Rectal smooth muscle tissue (tissue), 1 donor: Measurements from ENCODE around the gene MORC3.
"Not testable (repeated sequence)": the region's sequence is repeated elsewhere in the genome, so short reads cannot be mapped to it uniquely, and the experiment has no call there.

Source experiments
- H3K27ac ChIP-seq: one replicate; pipeline ENCODE4 v1.7.0; 2013; ENCODE audit warnings: low read depth, low read length, inconsistent platforms
- H3K27me3 ChIP-seq: one replicate; pipeline ENCODE4 v1.7.0; 2013; ENCODE audit warnings: low read length; ENCODE audit not compliant: control insufficient read depth, insufficient read depth
- H3K36me3 ChIP-seq: one replicate; pipeline ENCODE4 v1.7.0; 2013; ENCODE audit warnings: low read length; ENCODE audit not compliant: control insufficient read depth, insufficient read depth
- H3K4me1 ChIP-seq: one replicate; pipeline ENCODE4 v1.7.0; 2013; ENCODE audit warnings: low read length; ENCODE audit not compliant: control insufficient read depth, insufficient read depth
- H3K4me3 ChIP-seq: one replicate; pipeline ENCODE4 v1.7.0; 2013; ENCODE audit warnings: low read length
- H3K9ac ChIP-seq: one replicate; pipeline ENCODE4 v1.7.0; 2013; ENCODE audit warnings: low read length

Gene MORC3

GRCh38 chr21:36313446-36313845 lies 6.6 kb upstream of the MORC3 start:
- not testable (repeated sequence) for H3K4me1 ChIP-seq

GRCh38 chr21:36316045-36316444 lies 4.0 kb upstream of the MORC3 start:
- H3K9ac ChIP-seq, H3K27ac ChIP-seq, H3K36me3 ChIP-seq, H3K4me3 ChIP-seq, H3K27me3 ChIP-seq, H3K4me1 ChIP-seq: not testable (repeated sequence)

More at GRCh38 chr21:36313446-36313845, 6.6 kb upstream of the MORC3 start:
- not testable (repeated sequence) for H3K36me3 ChIP-seq, H3K27me3 ChIP-seq, H3K27ac ChIP-seq, H3K4me3 ChIP-seq, H3K9ac ChIP-seq

- H3K4me3 ChIP-seq: no peak overlapping the region
- H3K27me3 ChIP-seq: no peaks in the 10 kb centered on the region
- peaks cover 5% of the 10 kb centered on the region for H3K4me1 ChIP-seq
- H3K36me3 ChIP-seq: no peaks in the 10 kb centered on the region
- no peak overlapping the region for H3K9ac ChIP-seq
- no peak overlapping the region for H3K27ac ChIP-seq
Observed at GRCh38 chr21:36316872-36317484, 3.0 kb upstream of the MORC3 start.

- Histone ChIP-seq H3K4me3 (peak overlapping the region; percentile 69), H3K27ac (peak overlapping the region; percentile 91)
- not testable (repeated sequence) for H3K4me1 ChIP-seq, H3K27me3 ChIP-seq, H3K36me3 ChIP-seq, H3K9ac ChIP-seq
Observed at GRCh38 chr21:36319406-36319766, 611 bp upstream of the MORC3 start.

GRCh38 chr21:36320421-36321324 lies 676 bp downstream of the MORC3 start:
- Histone ChIP-seq H3K4me3 (peak overlapping the region; percentile 81), H3K27ac (peak overlapping the region; percentile 97), H3K9ac (peak overlapping the region; percentile 53), H3K36me3 (no peaks in the 10 kb centered on the region), H3K27me3 (no peaks in the 10 kb centered on the region), H3K4me1 (peaks cover 7% of the 10 kb centered on the region)

GRCh38 chr21:36321325-36322082 lies 1.5 kb downstream of the MORC3 start:
- H3K27me3 ChIP-seq: no peaks in the 10 kb centered on the region
- peak overlapping the region; percentile 81 for H3K4me3 ChIP-seq
- H3K36me3 ChIP-seq: no peaks in the 10 kb centered on the region
- H3K9ac ChIP-seq: peak overlapping the region; percentile 0
- peaks cover 7% of the 10 kb centered on the region for H3K4me1 ChIP-seq
- peak overlapping the region; percentile 97 for H3K27ac ChIP-seq

GRCh38 chr21:36322083-36322424 lies 2.1 kb downstream of the MORC3 start:
- peak overlapping the region; percentile 97 for H3K27ac ChIP-seq
- no peaks in the 10 kb centered on the region for H3K36me3 ChIP-seq
- peak overlapping the region; percentile 81 for H3K4me3 ChIP-seq
- peaks cover 7% of the 10 kb centered on the region for H3K4me1 ChIP-seq
- H3K27me3 ChIP-seq: no peaks in the 10 kb centered on the region
- no peak overlapping the region for H3K9ac ChIP-seq

GRCh38 chr21:36323032-36323431 lies 3.0 kb downstream of the MORC3 start:
- Histone ChIP-seq H3K36me3 (no peaks in the 10 kb centered on the region), H3K27me3 (no peaks in the 10 kb centered on the region), H3K4me1 (peaks cover 7% of the 10 kb centered on the region), H3K9ac (no peak overlapping the region), H3K4me3 (no peak overlapping the region), H3K27ac (no peak overlapping the region)

- no peaks in the 10 kb centered on the region for H3K36me3 ChIP-seq
- H3K9ac ChIP-seq: no peak overlapping the region
- H3K4me1 ChIP-seq: peaks cover 7% of the 10 kb centered on the region
- no peak overlapping the region for H3K4me3 ChIP-seq
- no peak overlapping the region for H3K27ac ChIP-seq
- H3K27me3 ChIP-seq: no peaks in the 10 kb centered on the region
Observed at GRCh38 chr21:36325373-36326010, 5.5 kb downstream of the MORC3 start.

GRCh38 chr21:36330904-36331303 lies 10.9 kb downstream of the MORC3 start:
- H3K27me3 ChIP-seq: no peaks in the 10 kb centered on the region
- H3K4me1 ChIP-seq: peaks cover 4% of the 10 kb centered on the region
- peaks cover 4% of the 10 kb centered on the region for H3K36me3 ChIP-seq
- no peak overlapping the region for H3K27ac ChIP-seq
- H3K4me3 ChIP-seq: no peak overlapping the region
- H3K9ac ChIP-seq: no peak overlapping the region

GRCh38 chr21:36337099-36337509 lies 17.1 kb downstream of the MORC3 start:
- Histone ChIP-seq H3K27ac (no peak overlapping the region), H3K4me1 (no peaks in the 10 kb centered on the region), H3K36me3 (peaks cover 26% of the 10 kb centered on the region), H3K4me3 (no peak overlapping the region), H3K27me3 (no peaks in the 10 kb centered on the region), H3K9ac (no peak overlapping the region)

GRCh38 chr21:36338975-36339374 lies 19.0 kb downstream of the MORC3 start:
- no peak overlapping the region for H3K4me3 ChIP-seq
- no peaks in the 10 kb centered on the region for H3K27me3 ChIP-seq
- H3K36me3 ChIP-seq: peaks cover 26% of the 10 kb centered on the region
- no peak overlapping the region for H3K9ac ChIP-seq
- H3K4me1 ChIP-seq: no peaks in the 10 kb centered on the region
- H3K27ac ChIP-seq: no peak overlapping the region
